ENCODE measurements around the gene SH3RF1. TPM values are rescaled to one million over a fixed set of nuclear protein-coding genes. Genes with fewer than 3 reads are reported as not detected.

Gene SH3RF1
- total RNA-seq, 2 donors from 2014 or later, result 37.6 to 68.8 TPM

DNA sequence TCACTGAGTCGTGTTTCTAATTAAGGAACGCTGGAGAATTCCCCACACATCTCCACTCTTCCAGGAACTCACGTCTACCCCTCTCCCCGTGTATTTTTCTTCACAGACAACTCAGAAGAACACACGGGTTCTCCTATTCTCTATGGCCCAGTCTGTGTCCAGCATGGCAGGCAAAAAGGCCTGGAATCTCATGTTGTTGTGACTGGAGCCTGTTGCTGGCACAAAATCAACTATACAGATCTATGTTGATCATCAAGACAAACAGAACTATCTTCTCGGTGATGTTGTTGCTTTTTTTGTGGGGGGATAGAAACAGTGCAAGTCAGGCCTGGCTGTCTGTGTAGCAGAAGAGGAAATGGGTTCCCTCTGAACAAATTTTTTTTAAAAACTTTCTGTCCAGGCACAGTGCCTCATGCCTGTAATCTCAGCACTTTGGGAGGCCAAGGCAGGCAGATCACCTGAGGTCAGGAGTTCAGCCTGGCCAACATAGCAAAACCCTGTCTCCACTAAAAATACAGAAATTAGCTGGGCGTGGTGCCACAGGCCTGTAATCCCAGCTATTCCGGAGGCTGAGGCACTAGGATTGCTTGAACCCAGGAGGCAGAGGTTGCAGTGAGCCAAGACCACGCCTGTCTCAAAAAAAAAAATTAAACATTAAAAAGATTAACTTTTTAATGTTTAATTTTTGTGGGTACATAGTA, 210.2 kb downstream of the SH3RF1 start:
- Histone ChIP-seq H3K9me3 (ENCODE audit: control insufficient read depth, low read length) (no peaks in the 10 kb centered on the region), H3K4me1 (ENCODE audit: control insufficient read depth, insufficient read depth, low read length) (no peaks in the 10 kb centered on the region), H3K36me3 (ENCODE audit: control insufficient read depth, insufficient read depth, low read length) (no peaks in the 10 kb centered on the region), H3K27me3 (ENCODE audit: control insufficient read depth, insufficient read depth, low read length, poor library complexity, severe bottlenecking) (no peaks in the 10 kb centered on the region), H3K9ac (ENCODE audit: extremely low read depth, low read length, poor library complexity, severe bottlenecking) (no peak overlapping the region), H3K27ac (ENCODE audit: low read depth, low read length) (no peak overlapping the region), H3K4me3 (ENCODE audit: low read length) (no peak overlapping the region)
- WGBS, 2 experiments (ENCODE audit: insufficient coverage in 1 of 2, insufficient read length in 1 of 2), result 89 to 91% methylated on average over 6 to 9 of the region's 9 CpGs
- H3K4me3 Mint-ChIP-seq, result no peak overlapping the region
- no peak overlapping the region for H3K27ac Mint-ChIP-seq
- H3K9me3 Mint-ChIP-seq, result no peaks in the 10 kb centered on the region
- H3K36me3 Mint-ChIP-seq (ENCODE audit: low read depth), result no peaks in the 10 kb centered on the region
- TF ChIP-seq, protein P1, sequence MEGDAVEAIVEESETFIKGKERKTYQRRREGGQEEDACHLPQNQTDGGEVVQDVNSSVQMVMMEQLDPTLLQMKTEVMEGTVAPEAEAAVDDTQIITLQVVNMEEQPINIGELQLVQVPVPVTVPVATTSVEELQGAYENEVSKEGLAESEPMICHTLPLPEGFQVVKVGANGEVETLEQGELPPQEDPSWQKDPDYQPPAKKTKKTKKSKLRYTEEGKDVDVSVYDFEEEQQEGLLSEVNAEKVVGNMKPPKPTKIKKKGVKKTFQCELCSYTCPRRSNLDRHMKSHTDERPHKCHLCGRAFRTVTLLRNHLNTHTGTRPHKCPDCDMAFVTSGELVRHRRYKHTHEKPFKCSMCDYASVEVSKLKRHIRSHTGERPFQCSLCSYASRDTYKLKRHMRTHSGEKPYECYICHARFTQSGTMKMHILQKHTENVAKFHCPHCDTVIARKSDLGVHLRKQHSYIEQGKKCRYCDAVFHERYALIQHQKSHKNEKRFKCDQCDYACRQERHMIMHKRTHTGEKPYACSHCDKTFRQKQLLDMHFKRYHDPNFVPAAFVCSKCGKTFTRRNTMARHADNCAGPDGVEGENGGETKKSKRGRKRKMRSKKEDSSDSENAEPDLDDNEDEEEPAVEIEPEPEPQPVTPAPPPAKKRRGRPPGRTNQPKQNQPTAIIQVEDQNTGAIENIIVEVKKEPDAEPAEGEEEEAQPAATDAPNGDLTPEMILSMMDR (conservative IDR thresholded peaks at IDR 0.05), result no peak
- DNase-seq, result no peak
- H3K27me3 Mint-ChIP-seq (ENCODE audit: insufficient read depth), result no peaks in the 10 kb centered on the region
- H3K4me1 Mint-ChIP-seq, result peaks cover 9% of the 10 kb centered on the region

GRCh38 chr4:169059306-169060211, 211.2 kb downstream of the SH3RF1 start:
- no peak for DNase-seq
- H3K27ac ChIP-seq (ENCODE audit: low read depth, low read length), result no peak overlapping the region
- TF ChIP-seq, protein P1 (conservative IDR thresholded peaks at IDR 0.05), result no peak

GRCh38 chr4:169058312-169058711, 212.4 kb downstream of the SH3RF1 start:
- H3K9me3 Mint-ChIP-seq, result no peaks in the 10 kb centered on the region
- Histone ChIP-seq H3K27me3 (ENCODE audit: control insufficient read depth, insufficient read depth, low read length, poor library complexity, severe bottlenecking) (no peaks in the 10 kb centered on the region), H3K27ac (ENCODE audit: low read depth, low read length) (no peak overlapping the region), H3K9me3 (ENCODE audit: control insufficient read depth, low read length) (no peaks in the 10 kb centered on the region), H3K4me3 (ENCODE audit: low read length) (no peak overlapping the region), H3K9ac (ENCODE audit: extremely low read depth, low read length, poor library complexity, severe bottlenecking) (no peak overlapping the region), H3K4me1 (ENCODE audit: control insufficient read depth, insufficient read depth, low read length) (no peaks in the 10 kb centered on the region), H3K36me3 (ENCODE audit: control insufficient read depth, insufficient read depth, low read length) (no peaks in the 10 kb centered on the region)
- no peak for DNase-seq
- H3K27me3 Mint-ChIP-seq (ENCODE audit: insufficient read depth), result no peaks in the 10 kb centered on the region
- H3K4me1 Mint-ChIP-seq, result peaks cover 9% of the 10 kb centered on the region
- H3K36me3 Mint-ChIP-seq (ENCODE audit: low read depth), result no peaks in the 10 kb centered on the region
- WGBS, 2 experiments (ENCODE audit: insufficient coverage in 1 of 2, insufficient read length in 1 of 2), result 89 to 97% methylated on average over 5 to 7 of the region's 7 CpGs
- TF ChIP-seq, protein P1 (conservative IDR thresholded peaks at IDR 0.05), result no peak
- H3K4me3 Mint-ChIP-seq, result no peak overlapping the region
- no peak overlapping the region for H3K27ac Mint-ChIP-seq

More at GRCh38 chr4:169059306-169060211, 211.2 kb downstream of the SH3RF1 start:
- H3K27ac Mint-ChIP-seq, result no peak overlapping the region
- Histone ChIP-seq H3K36me3 (ENCODE audit: control insufficient read depth, insufficient read depth, low read length) (no peaks in the 10 kb centered on the region), H3K4me1 (ENCODE audit: control insufficient read depth, insufficient read depth, low read length) (no peaks in the 10 kb centered on the region), H3K9me3 (ENCODE audit: control insufficient read depth, low read length) (no peaks in the 10 kb centered on the region), H3K9ac (ENCODE audit: extremely low read depth, low read length, poor library complexity, severe bottlenecking) (no peak overlapping the region), H3K4me3 (ENCODE audit: low read length) (no peak overlapping the region), H3K27me3 (ENCODE audit: control insufficient read depth, insufficient read depth, low read length, poor library complexity, severe bottlenecking) (no peaks in the 10 kb centered on the region)
- no peak overlapping the region for H3K4me3 Mint-ChIP-seq
- H3K4me1 Mint-ChIP-seq, result peaks cover 9% of the 10 kb centered on the region
- no peaks in the 10 kb centered on the region for H3K36me3 Mint-ChIP-seq (ENCODE audit: low read depth)
- WGBS, 2 experiments (ENCODE audit: insufficient coverage in 1 of 2, insufficient read length in 1 of 2), result 94 to 95% methylated on average over 16 to 22 of the region's 22 CpGs
- no peaks in the 10 kb centered on the region for H3K9me3 Mint-ChIP-seq
- H3K27me3 Mint-ChIP-seq (ENCODE audit: insufficient read depth), result no peaks in the 10 kb centered on the region

Data from endodermal cell (in vitro differentiated cells).